GM12878 (cell line): ENCODE data around the gene ALCAM. TPM values are rescaled to one million over a fixed set of nuclear protein-coding genes. Genes with fewer than 3 reads are reported as not detected.

Source experiments
- ATAC-seq: fragments of 200-7000 bp; cut with Tn5 transposase; 3 replicates; pipeline ENCODE4 v1.9.1; 2020; ENCODE audit warnings: mild to moderate bottlenecking, moderate library complexity
- BruUV-seq: library from RNA; stranded (reverse); fragments of 400-500 nt; replicated peaks from 2 replicates; lab custom pipeline; 2021; lab: Mats Ljungman, UMichigan
- CTCF ChIA-PET: fragments of 300-600 bp; sonication (Branson Sonifier 250); formaldehyde crosslinking; extraction: SDS; loops from one replicate; lab custom pipeline; 2021; ENCODE audit warnings: inconsistent platforms; lab: Yijun Ruan, JAX
- POLR2A ChIA-PET: fragments of 350-600 bp; formaldehyde crosslinking; extraction: SDS; loops from one replicate; lab custom pipeline; 2021; ENCODE audit warnings: inconsistent platforms; lab: Charles Lee
- RAD21 ChIA-PET: fragments of 300-600 bp; sonication (Branson Sonifier 250); formaldehyde crosslinking; loops from one replicate; lab custom pipeline; 2023; ENCODE audit warnings: antibody characterized with exemption; ENCODE audit not compliant: unreplicated experiment; lab: Charles Lee
- SMC1A ChIA-PET: fragments of 300-600 bp; sonication (Branson Sonifier 250); formaldehyde crosslinking; loops from one replicate; lab custom pipeline; 2023; ENCODE audit not compliant: unreplicated experiment, uncharacterized antibody; lab: Charles Lee
- DNase-seq: peaks from one replicate; pipeline ENCODE4 v3.0.0-alpha.2; 2011; ENCODE audit warnings: low read depth, low spot score
- FAIRE-seq: peaks from 3 replicates; lab custom pipeline; 2011; peaks lifted over from hg19 to GRCh38; lab: Jason Lieb, UNC
- H2AFZ ChIP-seq: 2 replicates; pipeline ENCODE4 v1.6.0; 2011; ENCODE audit warnings: low read depth, low read length, control low read depth; ENCODE audit not compliant: control insufficient read depth
- H3K27ac ChIP-seq: 2 replicates; pipeline ENCODE4 v1.5.1; 2011; ENCODE audit warnings: control low read depth; ENCODE audit not compliant: control insufficient read depth, insufficient read depth
- H3K27me3 ChIP-seq, 2 experiments: replicated peaks in 1 of 2; 2 replicates each; pipeline versions ENCODE4 v1.6.0 to v1.6.1; 2011; ENCODE audit warnings: low read length in 1 of 2; ENCODE audit not compliant: control insufficient read depth in 2 of 2, insufficient read depth in 2 of 2
- H3K36me3 ChIP-seq, 2 experiments: 2 replicates each; pipeline ENCODE4 v1.5.1; 2011; ENCODE audit warnings: low read length in 1 of 2; ENCODE audit not compliant: control insufficient read depth in 2 of 2, insufficient read depth in 2 of 2
- H3K4me1 ChIP-seq: 2 replicates; pipeline ENCODE4 v1.6.1; 2011; ENCODE audit warnings: mild to moderate bottlenecking, low read length, moderate library complexity, mixed read lengths; ENCODE audit not compliant: control insufficient read depth, insufficient read depth
- H3K4me2 ChIP-seq: 2 replicates; pipeline ENCODE4 v1.6.0; 2011; ENCODE audit warnings: control low read depth; ENCODE audit not compliant: control insufficient read depth, insufficient read depth
- H3K4me3 ChIP-seq: fragments of 200-600 bp; sonication (generic); 2 replicates; pipeline ENCODE4 v1.5.1; 2016
- H3K79me2 ChIP-seq: 2 replicates; pipeline ENCODE4 v1.6.0; 2011; ENCODE audit warnings: low read length; ENCODE audit not compliant: control insufficient read depth, insufficient read depth
- H3K9ac ChIP-seq: 2 replicates; pipeline ENCODE4 v1.8.0; 2011; ENCODE audit warnings: low read length, control low read depth, mixed read lengths; ENCODE audit not compliant: control insufficient read depth, insufficient read depth
- H3K9me3 ChIP-seq: replicated peaks from 3 replicates; pipeline ENCODE4 v1.5.1; 2011; ENCODE audit warnings: mild to moderate bottlenecking, low read length; ENCODE audit not compliant: control insufficient read depth, insufficient read depth
- H4K20me1 ChIP-seq: 2 replicates; pipeline ENCODE4 v1.6.0; 2011; ENCODE audit not compliant: control insufficient read depth, insufficient read depth
- MXI1 ChIP-seq: fragments of 150-350 bp; IDR thresholded peaks from 2 replicates; pipeline ENCODE4 v1.6.1; 2011; ENCODE audit warnings: low read depth, mild to moderate bottlenecking, inconsistent platforms, low read length, improper control_type of control experiment
- NFXL1 ChIP-seq: fragments of 450-650 bp; IDR thresholded peaks from 2 replicates; pipeline ENCODE4 v1.6.1; 2017; ENCODE audit warnings: antibody characterized with exemption, mild to moderate bottlenecking, borderline replicate concordance
- NFYB ChIP-seq: IDR thresholded peaks from 2 replicates; pipeline ENCODE4 v1.6.1; 2011; ENCODE audit warnings: low read depth, mild to moderate bottlenecking, low read length, improper control_type of control experiment, moderate library complexity; ENCODE audit not compliant: insufficient read depth
- RFX5 ChIP-seq: IDR thresholded peaks from 2 replicates; pipeline ENCODE4 v1.6.1; 2011; ENCODE audit warnings: low read depth, low read length, improper control_type of control experiment
- SMAD5 ChIP-seq: IDR thresholded peaks from 2 replicates; pipeline ENCODE4 v1.6.1; 2016; ENCODE audit warnings: antibody characterized with exemption, low read depth
- SMARCA5 ChIP-seq: fragments of 450-650 bp; IDR thresholded peaks from 2 replicates; pipeline ENCODE4 v1.6.1; 2017; ENCODE audit warnings: mild to moderate bottlenecking
- SMC3 ChIP-seq: IDR thresholded peaks from 2 replicates; pipeline ENCODE4 v1.6.1; 2011; ENCODE audit warnings: low read length, improper control_type of control experiment, borderline replicate concordance
- SRF ChIP-seq, 2 experiments: IDR thresholded peaks; 2 replicates each; pipeline ENCODE4 v1.6.1; 2011; ENCODE audit warnings: low read depth in 2 of 2, low read length in 2 of 2, mild to moderate bottlenecking in 1 of 2, moderate library complexity in 1 of 2
- TCF3 ChIP-seq: IDR thresholded peaks from 2 replicates; pipeline ENCODE4 v1.6.1; 2012; ENCODE audit warnings: low read depth, mild to moderate bottlenecking, low read length, borderline replicate concordance; ENCODE audit not compliant: insufficient read depth
- ZNF24 ChIP-seq: fragments of 450-650 bp; IDR thresholded peaks from 2 replicates; pipeline ENCODE4 v1.6.1; 2017; ENCODE audit warnings: antibody characterized with exemption, mild to moderate bottlenecking
- in situ Hi-C: fragments of 300-500 bp; cut with MboI; formaldehyde crosslinking; loops from 9 replicates; pipeline ENCODE4 v1.14.3; 2018; ENCODE audit warnings: mixed read lengths
- intact Hi-C: fragments of 100-400 bp; cut with micrococcal nuclease; formaldehyde crosslinking; loops from one replicate; pipeline ENCODE4 v1.14.2; 2022; ENCODE audit not compliant: unreplicated experiment
- polyA plus RNA-seq, 11 experiments: library from polyadenylated mRNA; depleted of rRNA in 4 of 11; unstranded in 6 of 11; stranded (reverse) in 5 of 11; fragments of >200 nt; fragmentation: Nextera tagmentation in 4 of 11; fragmentation: Illumina TruSeq in 1 of 11; extraction: Ambion mirVana in 4 of 11; extraction: Trizol in 1 of 11; gene quantifications; 1 replicate in 1 of 11; 2 replicates in 10 of 11; pipeline versions ENCODE4 v1.2.1 to v1.2.3, GENCODE V29; 2011 to 2016; ENCODE audit warnings: inconsistent platforms in 2 of 11, missing spikeins in 2 of 11, low read depth in 1 of 11
- total RNA-seq, 4 experiments: library from RNA; depleted of rRNA in 3 of 4; stranded (reverse); fragments of >200 nt in 3 of 4; fragmentation: Illumina TruSeq in 1 of 4; extraction: Trizol in 1 of 4; gene quantifications; 2 replicates each; pipeline versions ENCODE4 v1.2.1 to v1.2.3, GENCODE V29; 2013 to 2021
- TF ChIP-seq, protein P1 (sequence below): IDR thresholded peaks from 2 replicates; pipeline ENCODE4 v1.6.1; 2012; ENCODE audit warnings: low read depth, low read length, improper control_type of control experiment
- TF ChIP-seq, protein P2 (sequence below): fragments of 450-650 bp; IDR thresholded peaks from 2 replicates; pipeline ENCODE4 v1.6.1; 2017; ENCODE audit warnings: mild to moderate bottlenecking, moderate library complexity
- TF ChIP-seq, protein P3 (sequence below): fragments of 450-650 bp; IDR thresholded peaks from 2 replicates; pipeline ENCODE4 v1.6.1; 2016; ENCODE audit warnings: mild to moderate bottlenecking
- TF ChIP-seq, protein P4 (sequence below): fragments of 450-650 bp; IDR thresholded peaks from 2 replicates; pipeline ENCODE4 v1.6.1; 2017; ENCODE audit warnings: mild to moderate bottlenecking

Gene ALCAM
- total and polyA plus RNA-seq, 10 of the 15 experiments (the other 5 are each of a cell fraction or from before 2014, with no cell fraction given) = 12.2 to 54.2 (median 32.6) TPM

DNA sequence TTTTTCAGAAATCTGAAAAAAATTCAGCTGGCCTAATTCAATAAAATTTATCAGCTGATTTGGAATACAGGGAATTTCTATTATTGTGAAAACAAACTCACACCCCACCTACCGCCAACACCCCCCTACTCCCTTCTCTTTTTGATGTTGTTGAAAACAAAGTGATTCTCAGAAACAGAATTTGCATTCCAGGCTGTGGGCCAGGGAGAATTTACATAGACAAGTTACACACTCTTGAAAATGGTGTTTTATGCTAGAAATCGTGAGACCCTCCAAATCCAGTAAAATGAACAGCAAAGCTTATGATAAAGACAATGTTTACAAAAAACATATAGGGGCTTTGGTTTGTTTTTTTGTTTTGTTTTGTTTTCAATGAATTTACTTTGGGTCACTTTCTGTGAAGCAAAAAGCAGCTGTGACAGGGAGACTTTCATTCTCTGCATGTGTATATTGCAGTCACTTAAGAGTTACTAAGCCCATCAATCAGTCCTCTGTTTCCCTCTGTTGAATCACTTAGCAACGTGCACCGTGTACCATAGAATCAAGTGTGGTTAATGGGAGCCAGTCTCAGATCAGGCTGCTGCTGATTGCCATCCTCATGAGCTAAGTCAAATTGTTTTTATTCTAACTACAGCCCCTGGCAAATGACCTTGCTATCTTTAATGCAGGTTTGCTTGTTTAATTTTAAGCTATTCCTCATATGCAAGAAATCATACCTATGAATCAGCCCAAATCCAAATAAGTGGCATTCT is 159.8 kb downstream of the ALCAM start (continued):
- TF ChIP-seq, protein P1, sequence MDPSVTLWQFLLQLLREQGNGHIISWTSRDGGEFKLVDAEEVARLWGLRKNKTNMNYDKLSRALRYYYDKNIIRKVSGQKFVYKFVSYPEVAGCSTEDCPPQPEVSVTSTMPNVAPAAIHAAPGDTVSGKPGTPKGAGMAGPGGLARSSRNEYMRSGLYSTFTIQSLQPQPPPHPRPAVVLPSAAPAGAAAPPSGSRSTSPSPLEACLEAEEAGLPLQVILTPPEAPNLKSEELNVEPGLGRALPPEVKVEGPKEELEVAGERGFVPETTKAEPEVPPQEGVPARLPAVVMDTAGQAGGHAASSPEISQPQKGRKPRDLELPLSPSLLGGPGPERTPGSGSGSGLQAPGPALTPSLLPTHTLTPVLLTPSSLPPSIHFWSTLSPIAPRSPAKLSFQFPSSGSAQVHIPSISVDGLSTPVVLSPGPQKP = no peak
- TF ChIP-seq SRF (IDR thresholded peaks at IDR 0.05; ENCODE audit: low read depth in 2 of 2, low read length in 2 of 2) = no peak

DNA sequence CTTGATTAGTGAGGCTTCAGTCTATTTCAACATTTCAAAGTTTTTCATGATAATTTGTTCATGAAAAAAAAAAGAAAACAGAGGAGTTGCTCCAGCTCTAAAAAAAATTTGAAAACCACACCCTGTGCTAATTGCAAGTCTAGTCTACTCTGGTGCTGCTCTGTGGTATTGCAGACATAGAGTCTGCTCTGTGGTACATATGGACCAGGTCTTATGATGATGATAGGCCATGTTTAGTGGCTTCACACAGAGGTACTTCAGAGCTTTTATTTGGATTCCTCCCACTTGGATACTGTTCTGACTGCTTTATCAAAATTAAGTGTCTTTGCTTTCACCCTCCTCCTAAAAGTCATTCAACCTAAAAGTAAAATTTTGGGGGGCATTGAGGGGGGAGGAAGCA is 160.8 kb downstream of the ALCAM start:
- POLR2A ChIA-PET = interaction anchor here (0.6 kb wide), 1 partner anchor 605 kb away, joined by 4 read pairs; no protein-coding TSS in a partner anchor
- CTCF ChIA-PET = interaction anchor here (1.0 to 3.1 kb wide), 6 partner anchors 8 to 1081 kb away, joined by 3 to 22 read pairs (median 6); no protein-coding TSS in a partner anchor
- no peak overlapping the region for H3K27ac ChIP-seq
- RAD21 ChIA-PET = interaction anchor here (0.9 to 1.9 kb wide), 5 partner anchors 10 to 1082 kb away, joined by 3 to 11 read pairs (median 7); no protein-coding TSS in a partner anchor
- peaks cover 0 to 5% of the 10 kb centered on the region in 2 experiments; a peak in 2 of 4 replicates for H3K36me3 ChIP-seq
- no peaks in the 10 kb centered on the region for H3K27me3 ChIP-seq
- ATAC-seq (peak; percentile 66), DNase-seq (no peak), FAIRE-seq (no peak)
- no peak overlapping the region for H2AFZ ChIP-seq
- H3K79me2 ChIP-seq = no peaks in the 10 kb centered on the region
- SMC1A ChIA-PET = interaction anchor here (0.7 to 2.7 kb wide), 14 partner anchors 8 to 1538 kb away, joined by 3 to 18 read pairs (median 3); no protein-coding TSS in a partner anchor
- H3K4me2 ChIP-seq = no peak overlapping the region
- intact Hi-C loops (no loop called here), in situ Hi-C loops (no loop called here)
- no TSS peak for BruUV-seq
- no peaks in the 10 kb centered on the region for H3K9me3 ChIP-seq
- H3K9ac ChIP-seq = no peak overlapping the region
- H3K4me3 ChIP-seq = no peak overlapping the region
- no peaks in the 10 kb centered on the region for H4K20me1 ChIP-seq
- no peaks in the 10 kb centered on the region for H3K4me1 ChIP-seq
- TF ChIP-seq SMC3 (no peak), NFXL1 (no peak), RFX5 (no peak), SMARCA5 (no peak), TCF3 (no peak), SMAD5 (no peak), ZNF24 (no peak), MXI1 (no peak), NFYB (no peak)
- TF ChIP-seq, protein P2, sequence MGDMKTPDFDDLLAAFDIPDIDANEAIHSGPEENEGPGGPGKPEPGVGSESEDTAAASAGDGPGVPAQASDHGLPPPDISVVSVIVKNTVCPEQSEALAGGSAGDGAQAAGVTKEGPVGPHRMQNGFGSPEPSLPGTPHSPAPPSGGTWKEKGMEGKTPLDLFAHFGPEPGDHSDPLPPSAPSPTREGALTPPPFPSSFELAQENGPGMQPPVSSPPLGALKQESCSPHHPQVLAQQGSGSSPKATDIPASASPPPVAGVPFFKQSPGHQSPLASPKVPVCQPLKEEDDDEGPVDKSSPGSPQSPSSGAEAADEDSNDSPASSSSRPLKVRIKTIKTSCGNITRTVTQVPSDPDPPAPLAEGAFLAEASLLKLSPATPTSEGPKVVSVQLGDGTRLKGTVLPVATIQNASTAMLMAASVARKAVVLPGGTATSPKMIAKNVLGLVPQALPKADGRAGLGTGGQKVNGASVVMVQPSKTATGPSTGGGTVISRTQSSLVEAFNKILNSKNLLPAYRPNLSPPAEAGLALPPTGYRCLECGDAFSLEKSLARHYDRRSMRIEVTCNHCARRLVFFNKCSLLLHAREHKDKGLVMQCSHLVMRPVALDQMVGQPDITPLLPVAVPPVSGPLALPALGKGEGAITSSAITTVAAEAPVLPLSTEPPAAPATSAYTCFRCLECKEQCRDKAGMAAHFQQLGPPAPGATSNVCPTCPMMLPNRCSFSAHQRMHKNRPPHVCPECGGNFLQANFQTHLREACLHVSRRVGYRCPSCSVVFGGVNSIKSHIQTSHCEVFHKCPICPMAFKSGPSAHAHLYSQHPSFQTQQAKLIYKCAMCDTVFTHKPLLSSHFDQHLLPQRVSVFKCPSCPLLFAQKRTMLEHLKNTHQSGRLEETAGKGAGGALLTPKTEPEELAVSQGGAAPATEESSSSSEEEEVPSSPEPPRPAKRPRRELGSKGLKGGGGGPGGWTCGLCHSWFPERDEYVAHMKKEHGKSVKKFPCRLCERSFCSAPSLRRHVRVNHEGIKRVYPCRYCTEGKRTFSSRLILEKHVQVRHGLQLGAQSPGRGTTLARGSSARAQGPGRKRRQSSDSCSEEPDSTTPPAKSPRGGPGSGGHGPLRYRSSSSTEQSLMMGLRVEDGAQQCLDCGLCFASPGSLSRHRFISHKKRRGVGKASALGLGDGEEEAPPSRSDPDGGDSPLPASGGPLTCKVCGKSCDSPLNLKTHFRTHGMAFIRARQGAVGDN = no peak
- TF ChIP-seq, protein P3, sequence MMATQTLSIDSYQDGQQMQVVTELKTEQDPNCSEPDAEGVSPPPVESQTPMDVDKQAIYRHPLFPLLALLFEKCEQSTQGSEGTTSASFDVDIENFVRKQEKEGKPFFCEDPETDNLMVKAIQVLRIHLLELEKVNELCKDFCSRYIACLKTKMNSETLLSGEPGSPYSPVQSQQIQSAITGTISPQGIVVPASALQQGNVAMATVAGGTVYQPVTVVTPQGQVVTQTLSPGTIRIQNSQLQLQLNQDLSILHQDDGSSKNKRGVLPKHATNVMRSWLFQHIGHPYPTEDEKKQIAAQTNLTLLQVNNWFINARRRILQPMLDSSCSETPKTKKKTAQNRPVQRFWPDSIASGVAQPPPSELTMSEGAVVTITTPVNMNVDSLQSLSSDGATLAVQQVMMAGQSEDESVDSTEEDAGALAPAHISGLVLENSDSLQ = no peak
- TF ChIP-seq, protein P4, sequence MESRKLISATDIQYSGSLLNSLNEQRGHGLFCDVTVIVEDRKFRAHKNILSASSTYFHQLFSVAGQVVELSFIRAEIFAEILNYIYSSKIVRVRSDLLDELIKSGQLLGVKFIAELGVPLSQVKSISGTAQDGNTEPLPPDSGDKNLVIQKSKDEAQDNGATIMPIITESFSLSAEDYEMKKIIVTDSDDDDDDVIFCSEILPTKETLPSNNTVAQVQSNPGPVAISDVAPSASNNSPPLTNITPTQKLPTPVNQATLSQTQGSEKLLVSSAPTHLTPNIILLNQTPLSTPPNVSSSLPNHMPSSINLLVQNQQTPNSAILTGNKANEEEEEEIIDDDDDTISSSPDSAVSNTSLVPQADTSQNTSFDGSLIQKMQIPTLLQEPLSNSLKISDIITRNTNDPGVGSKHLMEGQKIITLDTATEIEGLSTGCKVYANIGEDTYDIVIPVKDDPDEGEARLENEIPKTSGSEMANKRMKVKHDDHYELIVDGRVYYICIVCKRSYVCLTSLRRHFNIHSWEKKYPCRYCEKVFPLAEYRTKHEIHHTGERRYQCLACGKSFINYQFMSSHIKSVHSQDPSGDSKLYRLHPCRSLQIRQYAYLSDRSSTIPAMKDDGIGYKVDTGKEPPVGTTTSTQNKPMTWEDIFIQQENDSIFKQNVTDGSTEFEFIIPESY = no peak
